GM19397 (cell line): Measurements from ENCODE around the gene OR2F2.

Experiments used
- ATAC-seq: cut with Tn5 transposase; IDR thresholded peaks from one replicate; pipeline ENCODE4 v1.9.1; 2021; ENCODE audit warnings: mild to moderate bottlenecking, moderate library complexity; ENCODE audit not compliant: unreplicated experiment

The OR2F2 gene

DNA sequence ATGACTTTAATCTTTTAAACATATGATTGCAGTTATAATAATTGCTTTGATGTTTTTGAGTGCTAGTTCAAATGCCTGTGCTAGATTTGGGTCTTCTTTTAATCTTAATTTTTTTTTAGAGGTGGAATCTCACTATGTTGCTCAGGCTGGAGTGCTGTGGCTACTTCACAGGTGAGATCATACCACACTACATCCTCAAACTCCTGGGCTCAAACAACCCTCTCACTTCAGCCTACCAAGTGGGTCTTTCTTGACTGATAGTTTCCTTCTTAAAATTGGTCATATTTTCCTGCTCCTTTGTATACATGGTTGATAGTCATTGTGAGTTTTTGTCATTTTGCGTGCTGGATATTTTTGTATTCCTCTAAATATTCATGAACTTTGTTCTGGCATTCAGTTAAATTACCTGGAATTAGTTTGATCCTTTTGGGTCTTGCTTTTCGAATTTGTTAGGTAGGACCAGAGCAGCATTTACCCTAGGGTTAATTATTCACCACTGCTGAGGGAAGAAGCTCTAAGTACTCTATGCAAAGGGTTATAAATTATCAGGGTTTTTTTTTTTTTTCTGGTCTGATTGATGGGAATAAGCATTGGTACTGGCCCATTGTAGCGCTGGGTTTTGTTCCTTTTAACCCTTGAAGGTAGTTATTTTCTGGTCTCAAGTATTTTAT lies 21.0 kb upstream of the OR2F2 start:
- ATAC-seq = no peak

GRCh38 chr7:143914938-143915652 lies 19.9 kb upstream of the OR2F2 start:
- no peak for ATAC-seq

DNA sequence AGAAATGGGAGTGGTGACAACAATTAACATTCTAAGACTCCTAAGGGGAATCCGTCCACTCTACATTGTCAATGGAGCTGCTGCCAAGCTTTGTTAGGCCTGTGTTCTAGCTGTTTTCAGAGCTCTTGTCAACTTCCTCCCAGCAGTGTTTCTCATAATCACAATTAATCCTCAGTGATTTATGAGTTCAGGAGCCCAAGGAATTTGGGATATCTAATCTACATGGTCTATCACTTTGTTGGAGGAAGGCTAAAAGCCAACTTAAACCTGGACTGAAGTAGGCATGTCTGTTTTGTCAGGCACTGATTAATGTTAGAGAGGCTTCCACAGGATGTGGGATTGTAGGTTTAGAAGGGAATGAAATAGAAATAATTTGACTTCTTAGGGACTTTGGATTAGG lies 10.2 kb upstream of the OR2F2 start:
- no peak for ATAC-seq

DNA sequence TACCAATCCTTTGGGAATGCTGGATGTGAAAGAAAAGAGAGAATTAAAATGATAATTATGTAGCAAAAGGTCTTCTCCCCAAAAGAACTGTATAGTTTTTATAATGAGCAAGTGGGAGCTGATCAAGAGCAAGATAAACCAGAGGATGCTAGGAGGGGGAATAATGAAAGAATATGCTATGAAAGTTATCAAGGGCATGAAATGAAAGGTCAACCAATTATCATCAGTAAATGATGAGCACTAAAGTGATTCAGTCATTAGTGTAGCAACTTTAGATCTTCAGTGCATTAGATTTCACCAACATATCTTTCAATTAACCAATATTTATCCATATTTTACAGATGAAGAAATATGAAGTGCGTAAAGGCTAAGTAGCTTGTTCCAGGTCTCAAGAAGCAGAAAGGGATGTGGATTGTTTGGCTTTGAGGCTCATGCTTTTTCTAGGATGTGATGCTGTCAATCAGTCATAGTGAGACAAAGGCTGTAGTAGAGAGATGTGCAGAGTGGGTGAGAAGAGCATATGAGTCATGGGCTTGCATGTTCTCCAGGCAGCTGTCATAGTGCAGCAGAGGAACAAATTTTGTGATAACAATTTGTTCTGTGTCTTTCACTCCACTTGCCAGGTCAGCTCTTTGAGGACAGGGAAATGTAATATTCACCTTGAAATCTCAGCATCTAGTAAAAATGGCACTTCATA lies 5.7 kb upstream of the OR2F2 start:
- ATAC-seq = no peak

DNA sequence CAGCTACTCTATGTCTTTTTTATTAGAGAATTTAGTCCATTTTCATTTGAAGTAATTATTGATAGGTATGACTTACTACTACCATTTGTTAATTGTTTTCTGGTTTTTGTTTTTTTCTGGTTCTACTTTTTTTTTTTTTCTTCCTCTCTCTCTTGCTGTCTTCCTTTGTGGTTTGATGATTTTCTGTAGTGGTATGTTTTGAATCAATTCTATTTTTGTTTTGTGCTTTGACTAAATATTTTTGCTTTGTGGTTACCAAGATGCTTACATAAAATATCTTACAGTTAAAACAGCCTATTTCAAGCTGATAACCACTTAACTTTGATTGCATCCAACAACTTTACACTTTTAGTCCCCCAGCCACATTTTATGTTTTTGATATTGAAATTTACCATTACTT lies 3.3 kb upstream of the OR2F2 start:
- ATAC-seq = no peak

GRCh38 chr7:143936087-143937009 lies 1.3 kb downstream of the OR2F2 start:
- ATAC-seq = no peak

- no peak for ATAC-seq
These were observed 3.6 kb downstream of the OR2F2 start for GRCh38 chr7:143938379-143939243.

DNA sequence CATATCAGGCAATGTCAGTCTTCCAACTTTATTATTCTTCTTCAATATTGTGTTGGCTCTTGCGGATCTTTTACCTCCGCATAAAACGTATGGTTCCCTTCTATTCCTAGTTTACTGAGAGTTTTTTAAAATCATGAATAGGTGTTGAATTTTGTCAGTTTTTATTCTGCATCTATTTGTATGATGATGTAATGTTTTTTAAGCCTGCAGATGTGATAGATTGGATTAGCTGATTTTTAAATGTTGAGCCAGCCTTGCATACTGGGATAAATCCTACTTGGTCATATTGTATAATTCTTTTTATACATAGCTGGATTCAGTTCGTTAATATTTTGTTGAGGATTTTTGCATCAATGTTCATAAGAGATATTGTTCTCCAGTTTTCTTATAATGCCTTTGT lies 10.4 kb downstream of the OR2F2 start:
- no peak for ATAC-seq

GRCh38 chr7:143947111-143947510 lies 12.1 kb downstream of the OR2F2 start:
- no peak for ATAC-seq

GRCh38 chr7:143948733-143949132 lies 13.7 kb downstream of the OR2F2 start:
- no peak for ATAC-seq

GRCh38 chr7:143953421-143953820 lies 18.4 kb downstream of the OR2F2 start:
- no peak for ATAC-seq

DNA sequence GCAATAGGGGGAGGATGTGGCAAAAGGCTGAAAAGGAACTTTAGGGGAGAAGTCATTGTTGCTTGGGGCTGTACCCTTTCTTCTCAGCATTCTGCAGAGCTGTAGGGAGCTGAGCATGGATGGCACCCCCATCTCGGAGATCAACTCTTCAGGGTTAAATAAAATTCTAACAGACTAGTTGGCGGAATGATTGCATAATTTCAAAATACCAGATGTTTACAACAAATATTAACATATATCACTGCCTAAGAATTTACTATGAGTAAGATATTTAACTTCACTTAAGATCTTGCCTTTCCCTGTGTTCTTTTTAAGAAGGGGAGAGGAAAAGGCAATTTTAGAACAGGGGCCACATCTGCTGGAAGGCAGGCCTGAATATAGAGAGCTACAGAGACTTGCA lies 19.1 kb downstream of the OR2F2 start:
- no peak for ATAC-seq

- ATAC-seq = no peak
These were observed 19.5 kb downstream of the OR2F2 start, which contains the start of gene OR2F1 for GRCh38 chr7:143954544-143954943. OR2F1 (plus strand) TSS chr7:143954844; CDS start chr7:143959971, 5,127 bp downstream.

- no peak for ATAC-seq
These were observed 23.7 kb downstream of the OR2F2 start for GRCh38 chr7:143958781-143959180.

DNA sequence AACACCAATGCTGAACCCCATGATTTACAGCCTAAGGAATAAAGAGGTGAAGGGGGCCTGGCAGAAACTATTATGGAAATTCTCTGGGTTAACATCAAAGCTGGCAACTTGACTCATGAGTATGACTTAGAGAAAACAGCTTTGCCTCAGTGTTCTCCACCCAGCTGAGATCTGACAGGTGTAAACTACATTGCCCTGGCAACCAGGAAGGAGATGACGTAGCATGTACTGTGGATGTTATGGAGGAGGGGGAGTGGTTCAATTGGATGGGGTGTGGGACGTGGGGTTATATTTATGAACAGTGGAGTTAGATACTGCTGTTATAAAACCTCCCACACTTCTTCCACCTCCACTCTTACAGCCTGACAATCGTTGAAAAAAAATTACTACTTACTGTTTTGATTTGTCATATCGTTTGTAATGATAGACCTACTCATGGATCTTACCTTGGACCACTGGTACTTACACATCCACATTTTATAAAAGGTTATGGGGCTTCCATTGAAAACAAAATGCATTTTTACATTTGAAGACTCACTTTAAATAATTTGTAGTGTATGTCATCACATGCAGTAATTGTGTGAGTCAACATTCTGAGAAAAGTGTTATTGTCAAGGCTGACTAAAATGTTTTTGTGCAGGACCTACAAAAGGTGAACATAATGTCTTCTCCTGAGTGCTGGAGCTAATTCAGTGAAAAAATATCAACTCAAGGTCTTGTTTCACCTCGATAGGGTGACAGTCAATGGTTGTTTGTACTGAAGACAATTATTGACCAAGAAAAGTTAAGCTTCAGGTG lies 26.0 kb downstream of the OR2F2 start:
- ATAC-seq = no peak

DNA sequence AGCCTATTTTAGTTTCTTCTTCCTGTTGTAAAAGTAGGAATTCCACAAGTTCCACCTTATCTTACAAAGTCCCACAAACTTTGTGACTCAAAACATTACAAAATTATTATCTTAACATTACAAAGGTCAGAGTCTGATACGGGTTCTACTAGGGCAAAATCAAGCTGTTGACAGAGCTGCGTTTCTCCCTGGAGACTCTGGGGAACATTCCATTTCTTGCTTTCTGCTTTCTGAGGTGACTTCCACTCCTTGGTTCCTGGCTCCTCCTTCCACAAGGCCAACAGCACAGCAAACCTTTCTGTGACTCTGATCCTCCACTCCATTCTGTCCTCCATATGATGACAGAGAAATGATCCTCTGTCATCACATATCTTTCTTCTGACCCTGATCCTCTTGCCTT lies 30.2 kb downstream of the OR2F2 start:
- no peak for ATAC-seq

GRCh38 chr7:143967398-143967797 lies 32.4 kb downstream of the OR2F2 start:
- ATAC-seq = no peak

DNA sequence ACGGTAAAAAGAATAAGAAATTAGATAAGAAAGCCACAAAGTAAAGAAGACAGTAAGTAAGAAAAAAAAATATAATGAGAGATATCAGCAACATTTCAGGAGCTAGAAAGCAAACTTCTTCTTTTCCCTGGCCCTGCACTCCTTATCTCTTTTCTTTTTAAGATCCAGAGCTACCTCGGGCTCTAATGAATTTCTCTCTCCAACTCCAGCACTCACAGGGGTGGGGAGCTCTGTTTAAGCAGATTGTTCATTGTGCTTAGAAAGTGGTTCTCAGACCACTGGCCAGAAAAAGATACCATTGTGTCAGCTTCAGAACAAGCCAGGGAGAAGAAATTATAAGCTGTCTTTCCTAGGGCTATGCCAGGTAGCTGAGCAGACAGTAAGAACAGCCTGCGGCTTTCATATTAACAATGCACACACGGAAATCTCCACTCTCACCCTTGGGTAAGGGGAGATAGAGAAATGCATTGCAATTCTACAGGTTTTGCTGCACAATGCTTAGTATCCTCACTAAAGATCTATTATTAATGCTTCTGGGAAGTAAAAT lies 38.9 kb downstream of the OR2F2 start:
- no peak for ATAC-seq

DNA sequence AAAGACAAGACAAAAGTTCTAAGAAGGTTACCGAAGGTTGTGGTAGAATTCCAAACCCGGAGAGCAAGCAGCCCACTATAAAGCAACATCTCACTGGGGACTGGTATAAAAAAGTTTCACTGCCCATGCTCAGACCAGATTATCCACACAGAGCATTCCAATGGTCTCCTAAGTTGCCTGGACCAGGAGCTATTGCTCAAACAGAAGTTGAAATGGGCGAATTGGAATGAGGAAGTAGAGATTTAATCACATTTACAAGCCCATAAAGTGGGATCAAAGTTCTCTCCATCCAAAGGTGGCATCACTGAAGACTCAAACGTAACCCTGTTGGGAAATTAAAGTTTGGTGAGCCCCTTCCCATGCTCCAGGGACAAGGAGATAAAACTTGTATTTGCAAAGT lies 39.4 kb downstream of the OR2F2 start:
- ATAC-seq = no peak
